Skeletal muscle satellite cell (primary cell): ENCODE results near the gene MZT2A.
"Not testable (repeated sequence)": the region's sequence is repeated elsewhere in the genome, so short reads cannot be mapped to it uniquely, and the experiment has no call there.

Experiments
- H3K27me3 ChIP-seq: 2 replicates; pipeline ENCODE4 v1.7.0; 2013; ENCODE audit warnings: low read length; ENCODE audit not compliant: control insufficient read depth, insufficient read depth
- H3K36me3 ChIP-seq: 2 replicates; pipeline ENCODE4 v1.7.0; 2013; ENCODE audit warnings: mild to moderate bottlenecking, control low read depth, low read length; ENCODE audit not compliant: insufficient read depth
- H3K4me1 ChIP-seq: 2 replicates; pipeline ENCODE4 v1.7.0; 2013; ENCODE audit warnings: low read length; ENCODE audit not compliant: control insufficient read depth, insufficient read depth
- H3K4me2 ChIP-seq: 2 replicates; pipeline ENCODE4 v1.7.0; 2013; ENCODE audit warnings: mild to moderate bottlenecking, low read length
- H3K4me3 ChIP-seq: 2 replicates; pipeline ENCODE4 v1.7.0; 2013; ENCODE audit warnings: low read length
- H3K9ac ChIP-seq: 2 replicates; pipeline ENCODE4 v1.7.0; 2013; ENCODE audit warnings: mild to moderate bottlenecking, low read depth, low read length, moderate library complexity
- H3K9me3 ChIP-seq: replicated peaks from 2 replicates; pipeline ENCODE4 v1.7.0; 2013; ENCODE audit warnings: mild to moderate bottlenecking, control low read depth, low read length

The MZT2A gene

GRCh38 chr2:131518531-131518930 lies 26.3 kb upstream of the MZT2A start:
- not testable (repeated sequence) for H3K4me2 ChIP-seq, H3K9me3 ChIP-seq, H3K4me1 ChIP-seq, H3K9ac ChIP-seq, H3K4me3 ChIP-seq, H3K27me3 ChIP-seq
- H3K36me3 ChIP-seq, result peaks cover 13% of the 10 kb centered on the region

- H3K4me2 ChIP-seq, H3K4me1 ChIP-seq, H3K9me3 ChIP-seq, H3K27me3 ChIP-seq, H3K9ac ChIP-seq, H3K4me3 ChIP-seq: not testable (repeated sequence)
- peaks cover 13% of the 10 kb centered on the region for H3K36me3 ChIP-seq
These were observed 25.7 kb upstream of the MZT2A start for GRCh38 chr2:131517856-131518255.

- Histone ChIP-seq H3K9me3 (no peaks in the 10 kb centered on the region), H3K4me2 (no peak overlapping the region), H3K9ac (no peak overlapping the region), H3K4me3 (no peak overlapping the region), H3K36me3 (peaks cover 13% of the 10 kb centered on the region), H3K27me3 (no peaks in the 10 kb centered on the region), H3K4me1 (no peaks in the 10 kb centered on the region)
These were observed 25.1 kb upstream of the MZT2A start for GRCh38 chr2:131517106-131517831.

DNA sequence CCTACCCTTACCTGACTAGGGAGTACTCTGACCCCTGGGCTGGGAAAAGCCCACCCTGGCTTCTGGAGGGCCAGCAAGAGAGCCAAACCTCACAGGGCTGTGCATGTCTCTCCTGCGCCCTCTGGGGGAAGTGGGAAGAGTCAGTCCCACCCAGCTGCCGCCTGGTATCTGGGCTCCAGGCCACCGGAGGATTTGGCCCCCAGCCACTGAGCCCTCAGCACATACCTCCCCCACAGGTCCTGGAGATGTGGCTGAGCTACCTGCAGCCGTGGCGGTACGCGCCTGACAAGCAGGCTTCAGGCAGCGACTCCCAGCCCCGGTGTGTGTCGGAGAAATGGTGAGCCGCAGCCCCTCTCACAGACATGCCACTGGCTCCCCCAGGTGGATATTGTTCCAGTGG lies 24.4 kb upstream of the MZT2A start:
- not testable (repeated sequence) for H3K4me1 ChIP-seq, H3K4me3 ChIP-seq, H3K9me3 ChIP-seq, H3K27me3 ChIP-seq, H3K4me2 ChIP-seq, H3K9ac ChIP-seq
- H3K36me3 ChIP-seq, result peaks cover 13% of the 10 kb centered on the region

DNA sequence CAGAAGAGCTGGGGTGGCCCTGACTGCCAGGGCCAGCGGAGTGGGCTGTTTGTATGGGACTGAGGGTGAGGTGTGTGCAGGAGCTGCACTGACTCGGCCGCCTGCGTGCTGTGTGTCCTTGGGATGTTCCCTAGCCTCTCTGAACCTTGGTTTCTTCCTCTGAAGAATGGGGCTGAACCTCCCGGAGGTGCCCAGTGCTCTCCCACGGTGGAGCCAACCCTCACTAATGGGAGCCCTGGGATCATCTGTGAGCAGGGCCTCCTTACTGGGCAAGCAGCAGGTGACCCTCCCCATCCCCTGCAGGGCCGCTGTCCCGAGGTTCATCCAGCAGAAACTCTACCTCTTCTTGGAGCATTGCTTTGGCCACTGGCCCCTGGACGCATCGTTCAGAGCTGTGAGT lies 23.8 kb upstream of the MZT2A start:
- no peak overlapping the region for H3K4me2 ChIP-seq
- H3K4me3 ChIP-seq, result no peak overlapping the region
- H3K27me3 ChIP-seq, result no peaks in the 10 kb centered on the region
- H3K9me3 ChIP-seq, result no peaks in the 10 kb centered on the region
- no peak overlapping the region for H3K9ac ChIP-seq
- no peaks in the 10 kb centered on the region for H3K4me1 ChIP-seq
- H3K36me3 ChIP-seq, result peaks cover 13% of the 10 kb centered on the region

- not testable (repeated sequence) for H3K4me3 ChIP-seq, H3K36me3 ChIP-seq, H3K9me3 ChIP-seq, H3K9ac ChIP-seq, H3K27me3 ChIP-seq, H3K4me1 ChIP-seq, H3K4me2 ChIP-seq
These were observed 23.0 kb upstream of the MZT2A start for GRCh38 chr2:131515235-131515634.

DNA sequence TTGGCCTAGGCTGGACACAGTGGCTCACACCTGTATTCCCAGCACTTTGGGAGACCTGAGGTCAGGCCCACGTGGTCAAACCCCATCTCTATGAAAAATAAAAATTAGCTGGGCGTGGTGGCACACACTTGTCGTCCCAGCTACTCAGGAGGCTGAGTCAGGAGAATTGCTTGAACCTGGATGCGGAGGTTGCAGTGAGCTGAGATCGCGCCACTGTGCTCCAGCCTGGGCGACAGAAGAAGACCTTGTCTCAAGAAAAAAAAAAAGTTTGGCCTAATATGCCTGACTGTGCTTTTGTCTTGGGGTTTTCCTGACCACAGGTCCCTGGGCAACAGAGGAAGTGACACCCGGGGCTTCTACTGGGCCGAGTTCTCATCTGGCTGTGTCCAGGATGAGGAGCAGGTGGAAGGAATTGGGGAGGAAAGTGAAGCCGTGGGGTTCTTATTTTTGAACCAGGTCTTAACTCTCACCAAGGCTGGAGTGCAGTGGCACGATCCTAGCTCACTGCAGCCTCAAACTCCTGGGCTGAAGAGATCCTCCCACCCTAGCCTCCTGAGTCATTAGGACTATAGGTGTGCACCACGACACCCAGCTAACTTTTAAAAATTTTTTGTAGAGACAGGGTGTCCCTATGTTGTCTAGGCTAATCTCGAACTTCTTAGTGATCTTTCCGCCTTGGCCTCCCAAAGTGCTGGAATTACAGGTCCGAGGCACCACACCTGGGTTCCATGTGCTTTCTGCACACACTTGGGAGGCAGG lies 22.4 kb upstream of the MZT2A start:
- not testable (repeated sequence) for H3K27me3 ChIP-seq, H3K4me3 ChIP-seq, H3K4me1 ChIP-seq, H3K9ac ChIP-seq, H3K9me3 ChIP-seq, H3K4me2 ChIP-seq
- H3K36me3 ChIP-seq, result peaks cover 12% of the 10 kb centered on the region

GRCh38 chr2:131511969-131512870 lies 20.0 kb upstream of the MZT2A start:
- H3K9me3 ChIP-seq, H3K4me3 ChIP-seq, H3K4me2 ChIP-seq, H3K4me1 ChIP-seq, H3K27me3 ChIP-seq, H3K9ac ChIP-seq: not testable (repeated sequence)
- H3K36me3 ChIP-seq, result peaks cover 13% of the 10 kb centered on the region

GRCh38 chr2:131511291-131511968 lies 19.2 kb upstream of the MZT2A start:
- H3K4me3 ChIP-seq, H3K9ac ChIP-seq, H3K27me3 ChIP-seq, H3K9me3 ChIP-seq, H3K4me1 ChIP-seq, H3K4me2 ChIP-seq: not testable (repeated sequence)
- H3K36me3 ChIP-seq, result peaks cover 13% of the 10 kb centered on the region

GRCh38 chr2:131509615-131510014 lies 17.4 kb upstream of the MZT2A start:
- H3K36me3 ChIP-seq, result peaks cover 22% of the 10 kb centered on the region
- no peaks in the 10 kb centered on the region for H3K27me3 ChIP-seq
- no peaks in the 10 kb centered on the region for H3K9me3 ChIP-seq

GRCh38 chr2:131504082-131504750 lies 12.0 kb upstream of the MZT2A start:
- not testable (repeated sequence) for H3K4me2 ChIP-seq
- peaks cover 37% of the 10 kb centered on the region for H3K36me3 ChIP-seq

More at GRCh38 chr2:131509615-131510014, 17.4 kb upstream of the MZT2A start:
- H3K9ac ChIP-seq, result no peak overlapping the region
- no peak overlapping the region for H3K4me3 ChIP-seq
- no peak overlapping the region for H3K4me2 ChIP-seq
- no peaks in the 10 kb centered on the region for H3K4me1 ChIP-seq

More at GRCh38 chr2:131504082-131504750, 12.0 kb upstream of the MZT2A start:
- H3K9me3 ChIP-seq, H3K9ac ChIP-seq, H3K4me1 ChIP-seq, H3K27me3 ChIP-seq, H3K4me3 ChIP-seq: not testable (repeated sequence)
